Esophagus squamous epithelium (tissue), 4 donors: ENCODE results near the gene PHEX.

ENCODE experiments used
- CTCF ChIP-seq, 6 experiments: fragments of 450-650 bp in 4 of 6; fragments of 200-600 bp in 2 of 6; sonication (generic) in 2 of 6; IDR thresholded peaks; one replicate each; pipeline ENCODE4 v1.5.1; 2016 to 2019; ENCODE audit warnings: antibody characterized with exemption in 6 of 6, mild to moderate bottlenecking in 4 of 6, moderate library complexity in 4 of 6
- POLR2A ChIP-seq, 4 donors: fragments of 450-650 bp; IDR thresholded peaks; one replicate each; pipeline ENCODE4 v1.6.1; 2017; ENCODE audit warnings: antibody characterized with exemption in 4 of 4, mild to moderate bottlenecking in 4 of 4, moderate library complexity in 3 of 4

- no peak for TF ChIP-seq CTCF (IDR thresholded peaks at IDR 0.05)
- TF ChIP-seq POLR2A (IDR thresholded peaks at IDR 0.05), result no peak
Observed at GRCh38 chrX:22234380-22234779, 202.3 kb downstream of the PHEX start.
